ENCODE results near the gene PIP4K2B. TPM values are rescaled to one million over a fixed set of nuclear protein-coding genes. Genes with fewer than 3 reads are reported as not detected.

The PIP4K2B gene
- total RNA-seq, 1 experiment from 2014 or later = 25.5 TPM

DNA sequence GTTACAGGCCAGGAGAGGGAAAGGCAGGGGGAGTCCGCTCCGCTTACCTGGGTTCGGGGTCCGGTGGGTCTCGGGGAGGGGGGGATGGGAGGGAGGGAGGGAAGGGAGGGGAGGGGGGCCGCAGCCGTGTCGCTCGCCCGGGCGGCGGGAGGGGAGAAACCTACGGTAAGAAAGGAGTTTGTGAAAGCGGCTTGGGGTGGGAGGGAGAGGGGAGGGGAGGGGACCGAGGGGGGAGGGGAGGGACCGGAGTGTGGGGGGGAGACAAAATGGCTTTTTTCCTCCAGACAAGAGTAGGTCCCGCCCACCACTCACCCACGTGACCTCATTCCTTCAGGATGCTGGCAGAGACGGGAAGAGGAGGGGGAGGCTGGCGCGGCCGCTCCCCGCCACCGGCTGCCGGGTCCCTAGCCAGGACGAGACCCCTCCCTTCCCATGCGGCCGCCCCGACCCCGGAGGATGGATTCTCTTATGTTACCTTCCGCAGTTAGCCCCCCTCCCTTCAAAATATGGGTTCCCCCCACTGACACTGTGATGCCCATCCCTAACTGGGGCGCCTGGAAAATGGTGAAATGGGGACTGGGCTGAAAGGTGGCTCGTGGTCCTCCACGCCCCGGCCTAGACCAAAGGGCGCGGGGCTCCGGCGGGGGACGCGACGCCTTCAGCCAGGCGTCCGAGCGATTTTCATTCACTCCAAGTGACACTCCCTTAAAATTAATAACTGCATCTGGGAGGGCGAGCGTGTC lies 51.0 kb downstream of the PIP4K2B start, which contains the start of gene PCGF2:
PCGF2 (minus strand) TSS at position 188 of the 743 bp plus-strand sequence. CDS start 7,934 bp downstream, outside the sequence.
- DNase-seq = peak; percentile 79
- H3K79me2 ChIP-seq (ENCODE audit: low read length) = peaks cover 68% of the 10 kb centered on the region
- ChIA-PET POLR2A (ENCODE audit: unreplicated experiment) (no interaction called here), CTCF (no interaction called here)
- no peaks in the 10 kb centered on the region for H3K27me3 ChIP-seq (ENCODE audit: low read length)
- H3K9ac ChIP-seq (ENCODE audit: low read length) = peak within 1 kb of the TSS; percentile 69
- no peaks in the 10 kb centered on the region for H3K9me2 ChIP-seq (replicated peaks; ENCODE audit: low read length)
- H3F3A ChIP-seq (ENCODE audit: low read length, unreplicated experiment) = no peaks in the 10 kb centered on the region
- peak within 1 kb of the TSS; percentile 87 for H2AFZ ChIP-seq (ENCODE audit: low read length)
- no peak for TF ChIP-seq EZH2phosphoT487 (IDR thresholded peaks at IDR 0.05; ENCODE audit: borderline replicate concordance, low read length)
- TF ChIP-seq EZH2 (IDR thresholded peaks at IDR 0.05; ENCODE audit: low read length, unreplicated experiment) = no peak
- TF ChIP-seq CTCF (conservative IDR thresholded peaks at IDR 0.05; ENCODE audit: low read depth, low read length) = no peak
- peak within 1 kb of the TSS; percentile 88 for H3K4me2 ChIP-seq (ENCODE audit: low read length)
- H4K20me1 ChIP-seq (ENCODE audit: low read length) = 0 out of 2 replicates have a peak, but pooled peaks cover 4% of the 10 kb centered on the region
- peaks cover 18% of the 10 kb centered on the region for H3K4me1 ChIP-seq (ENCODE audit: insufficient read depth, low read length)
- ATAC-seq = no peak; the same call in 1 of the 2 replicates
- BruUV-seq (replicated peaks) = no TSS peak
- no peaks in the 10 kb centered on the region for H3K9me3 ChIP-seq (ENCODE audit: low read length)
- peak within 1 kb of the TSS; percentile 96 for H3K4me3 ChIP-seq (ENCODE audit: low read length)
- intact Hi-C loops (cut with micrococcal nuclease) = no loop called here
- H3K27ac ChIP-seq (ENCODE audit: low read length) = peak within 1 kb of the TSS; percentile 17; the same call in 1 of the 2 replicates
- H3K36me3 ChIP-seq (ENCODE audit: low read depth, low read length) = no peaks in the 10 kb centered on the region

DNA sequence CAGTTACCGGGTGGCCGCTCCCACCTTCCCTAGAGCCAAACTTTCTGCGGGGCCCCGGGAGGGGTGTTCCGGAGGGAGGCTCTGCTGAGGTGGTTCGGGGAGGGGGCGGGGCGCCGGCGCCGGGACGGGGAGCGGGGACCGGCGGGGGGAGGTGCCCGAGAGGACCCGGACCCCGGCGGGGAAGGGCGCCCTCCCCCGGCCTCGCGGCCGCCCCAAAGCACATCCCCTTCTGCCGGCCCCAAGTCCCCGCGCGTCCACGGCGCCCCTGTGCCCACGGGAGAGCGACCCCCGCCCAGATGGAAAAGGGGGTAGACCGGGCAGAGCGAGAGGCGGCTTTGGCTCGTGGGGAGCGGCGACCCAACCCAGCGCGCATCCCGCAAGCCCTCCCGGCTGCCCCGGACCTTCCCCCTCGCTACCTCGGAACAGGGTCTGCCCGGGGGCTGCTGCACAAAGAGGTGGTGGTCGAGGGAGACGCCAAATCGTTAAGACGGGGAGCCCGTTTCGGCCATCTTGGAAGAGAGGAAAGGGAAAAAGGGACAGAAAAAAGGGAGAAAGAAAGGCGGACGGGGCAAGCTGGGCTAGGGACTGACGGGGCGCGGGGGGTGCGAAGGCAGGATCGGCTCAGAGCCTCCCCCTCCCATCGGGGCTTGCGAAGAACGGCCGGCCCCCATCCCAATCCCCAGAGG lies 51.8 kb downstream of the PIP4K2B start:
- Histone ChIP-seq H3K4me3 (ENCODE audit: low read length) (peak overlapping the region; percentile 96), H3K79me2 (ENCODE audit: low read length) (peaks cover 68% of the 10 kb centered on the region), H2AFZ (ENCODE audit: low read length) (peak overlapping the region; percentile 87), H3K36me3 (ENCODE audit: low read depth, low read length) (no peaks in the 10 kb centered on the region), H3F3A (ENCODE audit: low read length, unreplicated experiment) (no peaks in the 10 kb centered on the region), H3K4me2 (ENCODE audit: low read length) (peak overlapping the region; percentile 82), H4K20me1 (ENCODE audit: low read length) (0 out of 2 replicates have a peak, but pooled peaks cover 4% of the 10 kb centered on the region), H3K9me2 (replicated peaks; ENCODE audit: low read length) (no peaks in the 10 kb centered on the region), H3K9ac (ENCODE audit: low read length) (peak overlapping the region; percentile 69), H3K9me3 (ENCODE audit: low read length) (no peaks in the 10 kb centered on the region), H3K4me1 (ENCODE audit: insufficient read depth, low read length) (peaks cover 18% of the 10 kb centered on the region), H3K27ac (ENCODE audit: low read length) (no peak overlapping the region), H3K27me3 (ENCODE audit: low read length) (no peaks in the 10 kb centered on the region)
- TF ChIP-seq CTCF (conservative IDR thresholded peaks at IDR 0.05; ENCODE audit: low read depth, low read length) = no peak
- TF ChIP-seq EZH2 (IDR thresholded peaks at IDR 0.05; ENCODE audit: low read length, unreplicated experiment) = no peak
- TF ChIP-seq EZH2phosphoT487 (IDR thresholded peaks at IDR 0.05; ENCODE audit: borderline replicate concordance, low read length) = no peak
- ChIA-PET CTCF (no interaction called here), POLR2A (ENCODE audit: unreplicated experiment) (no interaction called here)
- no peak for DNase-seq
- ATAC-seq = no peak
- intact Hi-C loops (cut with micrococcal nuclease) = no loop called here
- no TSS peak for BruUV-seq (replicated peaks)

Data from PC-3 (cell line).